ENCODE measurements around the gene JARID2.

JARID2 gene

GRCh38 chr6:15506066-15506465 lies 260.2 kb downstream of the JARID2 start:
- TF ChIP-seq GATA3 (IDR thresholded peaks at IDR 0.05; ENCODE audit: low read depth, low read length) (no peak), GATA2 (IDR thresholded peaks at IDR 0.05; ENCODE audit: low read depth, low read length) (no peak)

- TF ChIP-seq GATA3 (IDR thresholded peaks at IDR 0.05; ENCODE audit: low read depth, low read length) (no peak), GATA2 (IDR thresholded peaks at IDR 0.05; ENCODE audit: low read depth, low read length) (no peak)
These were observed 261.4 kb downstream of the JARID2 start for GRCh38 chr6:15507221-15507620.

GRCh38 chr6:15507746-15508145 lies 261.9 kb downstream of the JARID2 start:
- TF ChIP-seq GATA2 (IDR thresholded peaks at IDR 0.05; ENCODE audit: low read depth, low read length) (no peak), GATA3 (IDR thresholded peaks at IDR 0.05; ENCODE audit: low read depth, low read length) (no peak)

GRCh38 chr6:15508441-15508871 lies 262.6 kb downstream of the JARID2 start:
- TF ChIP-seq GATA2 (IDR thresholded peaks at IDR 0.05; ENCODE audit: low read depth, low read length), result no peak
- TF ChIP-seq GATA3 (IDR thresholded peaks at IDR 0.05; ENCODE audit: low read depth, low read length), result no peak

- TF ChIP-seq GATA3 (IDR thresholded peaks at IDR 0.05; ENCODE audit: low read depth, low read length) (no peak), GATA2 (IDR thresholded peaks at IDR 0.05; ENCODE audit: low read depth, low read length) (no peak)
These were observed 263.1 kb downstream of the JARID2 start for GRCh38 chr6:15508931-15509330.

GRCh38 chr6:15509335-15509933 lies 263.6 kb downstream of the JARID2 start:
- no peak for TF ChIP-seq GATA2 (IDR thresholded peaks at IDR 0.05; ENCODE audit: low read depth, low read length)
- no peak for TF ChIP-seq GATA3 (IDR thresholded peaks at IDR 0.05; ENCODE audit: low read depth, low read length)

- TF ChIP-seq GATA3 (IDR thresholded peaks at IDR 0.05; ENCODE audit: low read depth, low read length) (no peak), GATA2 (IDR thresholded peaks at IDR 0.05; ENCODE audit: low read depth, low read length) (no peak)
These were observed 264.3 kb downstream of the JARID2 start for GRCh38 chr6:15510121-15510520.

GRCh38 chr6:15510536-15511247 lies 264.8 kb downstream of the JARID2 start:
- no peak for TF ChIP-seq GATA2 (IDR thresholded peaks at IDR 0.05; ENCODE audit: low read depth, low read length)
- TF ChIP-seq GATA3 (IDR thresholded peaks at IDR 0.05; ENCODE audit: low read depth, low read length), result no peak

GRCh38 chr6:15511248-15512125 lies 265.6 kb downstream of the JARID2 start:
- TF ChIP-seq GATA2 (IDR thresholded peaks at IDR 0.05; ENCODE audit: low read depth, low read length), result no peak
- TF ChIP-seq GATA3 (IDR thresholded peaks at IDR 0.05; ENCODE audit: low read depth, low read length), result no peak

- TF ChIP-seq GATA3 (IDR thresholded peaks at IDR 0.05; ENCODE audit: low read depth, low read length) (no peak), GATA2 (IDR thresholded peaks at IDR 0.05; ENCODE audit: low read depth, low read length) (no peak)
These were observed 266.3 kb downstream of the JARID2 start for GRCh38 chr6:15512126-15512525.

- TF ChIP-seq GATA3 (IDR thresholded peaks at IDR 0.05; ENCODE audit: low read depth, low read length) (no peak), GATA2 (IDR thresholded peaks at IDR 0.05; ENCODE audit: low read depth, low read length) (no peak)
These were observed 266.9 kb downstream of the JARID2 start for GRCh38 chr6:15512721-15513120.

- TF ChIP-seq GATA2 (IDR thresholded peaks at IDR 0.05; ENCODE audit: low read depth, low read length), result no peak
- no peak for TF ChIP-seq GATA3 (IDR thresholded peaks at IDR 0.05; ENCODE audit: low read depth, low read length)
These were observed 267.4 kb downstream of the JARID2 start for GRCh38 chr6:15513131-15513771.

GRCh38 chr6:15513801-15514711 lies 268.2 kb downstream of the JARID2 start:
- TF ChIP-seq GATA3 (IDR thresholded peaks at IDR 0.05; ENCODE audit: low read depth, low read length), result no peak
- TF ChIP-seq GATA2 (IDR thresholded peaks at IDR 0.05; ENCODE audit: low read depth, low read length), result no peak

Measured in SH-SY5Y (cell line).